ENCODE measurements around the gene R3HDM2.
A peak's percentile ranks its signal among the peaks of the same experiment; 100 is the strongest.

Gene R3HDM2

GRCh38 chr12:57430931-57431566 is at the start of gene R3HDM2:
R3HDM2 (minus strand) TSS chr12:57431043; CDS start chr12:57310428, 120,615 bp downstream.
- peak; percentile 92 for DNase-seq (ENCODE audit: low read depth)

DNA sequence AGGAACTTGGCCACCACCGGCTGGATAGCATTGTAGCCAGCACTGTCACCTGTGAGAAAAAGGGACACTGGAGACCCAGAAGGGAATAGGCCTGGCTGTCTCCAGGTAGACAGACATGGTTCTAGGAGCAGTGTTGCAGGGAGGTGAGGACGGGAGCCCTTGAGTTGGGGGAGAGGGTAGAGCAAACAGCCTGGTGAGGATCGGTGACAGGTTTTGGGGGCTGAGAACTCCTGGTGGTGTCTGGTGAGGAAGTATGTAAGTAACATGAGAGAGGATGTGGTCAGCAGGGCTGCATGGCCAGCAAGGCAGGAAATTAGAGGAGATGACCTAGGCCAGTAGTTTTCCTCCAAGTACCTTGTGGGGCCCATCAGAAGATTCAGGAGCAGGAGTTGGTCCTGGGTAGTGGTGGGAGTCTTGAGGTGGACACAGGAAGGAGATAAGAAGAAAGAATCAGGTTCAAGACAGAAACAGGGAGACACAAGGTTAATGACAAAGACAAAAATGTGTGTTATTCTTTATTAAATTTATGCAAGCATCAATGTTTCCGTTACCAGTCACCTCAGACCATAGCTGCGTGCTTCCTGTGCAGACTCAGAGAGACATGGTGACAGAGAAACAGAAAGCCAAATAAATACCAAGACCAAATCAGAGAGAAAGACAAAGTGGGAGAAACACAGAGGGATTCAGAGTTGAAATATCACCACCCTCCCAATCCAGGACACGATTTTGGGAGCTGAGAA is 48.7 kb upstream of the R3HDM2 start, which contains the start of gene ARHGAP9:
TSS of gene ARHGAP9 (minus strand) at position 491 of the 740 bp plus-strand sequence. CDS start at position 31, 460 bp downstream.
- no peak for DNase-seq (ENCODE audit: low read depth)

GRCh38 chr12:57479043-57479375 is 48.2 kb upstream of the R3HDM2 start:
- DNase-seq (ENCODE audit: low read depth): no peak

DNA sequence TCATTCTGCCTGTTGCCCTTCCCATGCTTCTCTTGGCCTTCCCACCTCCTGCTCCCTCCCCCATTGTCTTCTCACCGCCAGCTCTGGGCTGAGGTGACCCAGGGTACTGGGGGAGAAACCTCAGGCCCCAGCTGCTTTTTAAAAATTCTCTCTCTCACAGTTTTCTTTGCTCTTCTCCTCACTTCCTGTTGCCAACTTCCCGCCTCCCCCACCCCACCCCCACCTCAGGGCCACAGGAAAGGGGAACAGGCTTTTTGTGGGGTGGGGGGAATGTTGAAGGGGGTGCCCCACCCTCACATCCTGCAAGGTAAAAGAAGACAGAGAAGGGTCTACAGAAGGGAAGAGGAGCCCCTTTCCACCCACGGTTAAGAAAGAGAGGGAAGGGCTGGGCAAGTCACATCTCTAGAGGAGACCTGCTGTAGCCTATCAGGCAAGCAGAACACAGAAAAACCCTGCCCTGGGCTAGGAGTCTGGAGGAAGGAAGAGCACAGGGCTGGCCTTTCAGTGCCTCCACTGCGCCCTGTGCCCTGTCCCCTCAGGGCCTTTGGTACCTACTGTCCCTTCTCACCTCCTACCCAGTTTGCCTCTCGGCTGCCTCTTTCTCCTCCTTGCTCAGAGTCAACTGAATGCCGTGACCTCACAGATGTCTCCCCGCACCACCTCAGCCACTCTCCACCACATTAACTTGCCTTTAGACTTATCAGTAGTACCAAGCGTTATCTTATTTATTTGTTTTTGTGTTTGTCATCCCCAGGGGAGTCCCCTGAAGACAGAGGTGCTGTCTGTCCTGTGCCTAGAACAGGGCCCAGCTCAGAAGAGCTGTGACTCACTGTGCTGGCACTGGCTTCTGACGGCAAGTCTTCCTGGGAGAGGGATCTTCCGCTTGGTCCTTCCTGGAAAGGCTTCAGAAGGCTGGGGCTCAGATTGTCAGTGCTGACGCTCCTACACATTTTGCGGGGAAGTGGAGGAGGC is 47.2 kb upstream of the R3HDM2 start:
- DNase-seq (ENCODE audit: low read depth): no peak

DNA sequence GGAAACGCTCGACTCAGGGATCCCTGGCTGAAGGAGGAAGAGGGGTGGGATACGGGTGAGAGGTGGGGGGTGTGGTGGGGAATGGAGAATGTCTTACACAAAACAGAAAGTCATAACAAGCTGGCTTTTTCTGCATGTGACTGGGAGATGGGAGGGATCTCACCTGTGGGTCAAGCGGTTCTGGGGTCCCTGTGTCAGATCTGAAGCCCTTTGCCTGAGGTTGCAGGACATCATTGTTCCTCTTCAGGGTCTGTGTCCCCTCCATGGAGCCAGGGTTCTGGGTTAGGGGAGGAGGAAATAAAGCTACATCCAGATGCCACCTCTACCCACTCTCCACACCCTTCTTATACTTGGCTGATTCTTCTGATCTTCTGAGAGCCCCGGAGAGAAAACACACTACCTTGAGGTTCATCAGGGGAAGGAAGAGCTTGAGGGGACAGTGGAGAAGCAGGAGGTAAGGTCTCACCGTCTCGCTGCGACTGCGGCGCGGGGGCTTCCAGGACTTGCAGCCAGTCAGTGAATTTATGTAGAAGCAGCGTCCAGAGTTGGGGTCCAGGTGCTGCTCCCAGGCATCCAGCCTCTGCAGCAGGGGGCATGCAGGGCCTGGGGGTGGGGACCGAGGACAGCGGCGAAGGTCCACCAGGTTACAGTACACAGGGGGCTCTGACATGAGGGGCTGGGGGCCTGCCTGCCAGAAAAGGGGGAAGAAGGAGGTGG is 46.3 kb upstream of the R3HDM2 start:
- DNase-seq (ENCODE audit: low read depth): no peak

GRCh38 chr12:57476162-57476992 is 45.5 kb upstream of the R3HDM2 start:
- DNase-seq (ENCODE audit: low read depth): no peak

GRCh38 chr12:57475271-57476161 is 44.7 kb upstream of the R3HDM2 start:
- DNase-seq (ENCODE audit: low read depth): no peak

GRCh38 chr12:57474862-57475261 is 44.0 kb upstream of the R3HDM2 start:
- no peak for DNase-seq (ENCODE audit: low read depth)

- no peak for DNase-seq (ENCODE audit: low read depth)
Observed at GRCh38 chr12:57474430-57474829, 43.6 kb upstream of the R3HDM2 start.

- DNase-seq (ENCODE audit: low read depth): no peak
Observed at GRCh38 chr12:57473886-57474285, 43.0 kb upstream of the R3HDM2 start.

- no peak for DNase-seq (ENCODE audit: low read depth)
Observed at GRCh38 chr12:57473392-57473791, 42.5 kb upstream of the R3HDM2 start.

DNA sequence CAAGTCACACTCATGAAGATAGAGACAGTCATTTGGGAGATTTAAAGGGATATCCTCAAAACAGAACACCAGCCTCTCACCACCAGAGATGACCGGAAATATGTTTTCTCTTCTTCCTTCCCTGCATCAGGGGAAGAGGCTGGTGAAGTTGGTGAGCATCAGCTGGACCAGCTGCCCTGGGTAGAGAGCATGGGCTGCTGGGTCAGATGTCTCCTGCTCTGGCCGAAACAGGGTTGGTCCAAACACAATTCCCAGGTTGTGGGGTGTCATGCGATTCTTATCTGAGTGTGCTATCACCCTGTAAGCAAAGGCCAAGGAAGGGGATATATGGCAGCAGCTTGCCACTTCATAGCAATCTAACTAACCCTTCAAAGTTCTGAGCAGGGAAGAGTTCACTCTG is 41.5 kb upstream of the R3HDM2 start:
- no peak for DNase-seq (ENCODE audit: low read depth)

GRCh38 chr12:57471661-57472060 is 40.8 kb upstream of the R3HDM2 start:
- DNase-seq (ENCODE audit: low read depth): no peak

- no peak for DNase-seq (ENCODE audit: low read depth)
Observed at GRCh38 chr12:57470970-57471656, 40.3 kb upstream of the R3HDM2 start.

DNA sequence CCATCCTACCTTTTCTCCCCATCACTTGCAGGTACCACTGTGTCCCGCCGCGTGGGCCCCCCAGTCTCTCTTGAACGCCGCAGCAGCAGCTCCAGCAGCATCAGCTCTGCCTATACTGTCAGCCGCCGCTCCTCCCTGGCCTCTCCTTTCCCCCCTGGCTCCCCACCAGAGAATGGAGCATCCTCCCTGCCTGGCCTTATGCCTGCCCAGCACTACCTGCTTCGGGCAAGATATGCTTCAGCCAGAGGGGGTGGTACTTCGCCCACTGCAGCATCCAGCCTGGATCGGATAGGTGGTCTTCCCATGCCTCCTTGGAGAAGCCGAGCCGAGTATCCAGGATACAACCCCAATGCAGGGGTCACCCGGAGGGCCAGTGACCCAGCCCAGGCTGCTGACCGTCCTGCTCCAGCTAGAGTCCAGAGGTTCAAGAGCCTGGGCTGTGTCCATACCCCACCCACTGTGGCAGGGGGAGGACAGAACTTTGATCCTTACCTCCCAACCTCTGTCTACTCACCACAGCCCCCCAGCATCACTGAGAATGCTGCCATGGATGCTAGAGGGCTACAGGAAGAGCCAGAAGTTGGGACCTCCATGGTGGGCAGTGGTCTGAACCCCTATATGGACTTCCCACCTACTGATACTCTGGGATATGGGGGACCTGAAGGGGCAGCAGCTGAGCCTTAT is 39.6 kb upstream of the R3HDM2 start:
- DNase-seq (ENCODE audit: low read depth): no peak

- no peak for DNase-seq (ENCODE audit: low read depth)
Observed at GRCh38 chr12:57469296-57470164, 38.7 kb upstream of the R3HDM2 start.

GRCh38 chr12:57467915-57468314 is 37.1 kb upstream of the R3HDM2 start:
- no peak for DNase-seq (ENCODE audit: low read depth)

All from stimulated activated CD8-positive, alpha-beta memory T cell treated with anti-CD3 and anti-CD28 coated beads, Interleukin-15, amount 100 ng/mL, for 24 hours (primary cell).